ENCODE measurements around the gene ATP13A4. TPM values are rescaled to one million over a fixed set of nuclear protein-coding genes. Genes with fewer than 3 reads are reported as not detected.
A peak's percentile ranks its signal among the peaks of the same experiment; 100 is the strongest.

The ATP13A4 gene
- total RNA-seq, 6 experiments from 2014 or later: 0.06 to 1.3 (median 0.61) TPM

- H3K4me3 ChIP-seq: no peak overlapping the region
- no peak for TF ChIP-seq POLR2A (IDR thresholded peaks at IDR 0.05)
- no peak for TF ChIP-seq CTCF (IDR thresholded peaks at IDR 0.05)
- no peak overlapping the region for H3K27ac ChIP-seq
- ATAC-seq (no peak), DNase-seq (no peak)
- WGBS (ENCODE audit: insufficient coverage, low coverage, low lambda C conversion rate, missing lambda C conversion rate): 67% methylated on average over 4 of the region's 4 CpGs
- H3K9me3 ChIP-seq: no peaks in the 10 kb centered on the region
- H3K27me3 ChIP-seq: peaks cover 0 to 3% of the 10 kb centered on the region in 2 donors
- H3K4me1 ChIP-seq: peaks cover 0 to 4% (median 0%) of the 10 kb centered on the region in 4 donors
- intact Hi-C loops (cut with DNase I): loop anchor here in 1 of 2 donors (5.0 kb wide), 1 partner anchor 110 kb away; no protein-coding TSS in a partner anchor
- H3K36me3 ChIP-seq: no peaks in the 10 kb centered on the region
Measured at GRCh38 chr3:193457526-193457925, 97.2 kb downstream of the ATP13A4 start.

GRCh38 chr3:193452338-193452737, 102.4 kb downstream of the ATP13A4 start:
- no peaks in the 10 kb centered on the region for H3K4me1 ChIP-seq
- intact Hi-C loops (cut with DNase I): no loop called here
- peak in 1 of 4 donors; percentile 13 for TF ChIP-seq CTCF (IDR thresholded peaks at IDR 0.05)
- TF ChIP-seq POLR2A (IDR thresholded peaks at IDR 0.05): no peak
- ATAC-seq (no peak), DNase-seq (no peak)
- H3K27me3 ChIP-seq: no peaks in the 10 kb centered on the region
- H3K27ac ChIP-seq: no peak overlapping the region
- H3K4me3 ChIP-seq: no peak overlapping the region
- H3K9me3 ChIP-seq: no peaks in the 10 kb centered on the region
- H3K36me3 ChIP-seq: no peaks in the 10 kb centered on the region

- TF ChIP-seq CTCF (IDR thresholded peaks at IDR 0.05): no peak
- TF ChIP-seq POLR2A (IDR thresholded peaks at IDR 0.05): no peak
- no peak for ATAC-seq
- Histone ChIP-seq H3K4me1 (no peaks in the 10 kb centered on the region), H3K36me3 (no peaks in the 10 kb centered on the region), H3K4me3 (no peak overlapping the region), H3K27me3 (no peaks in the 10 kb centered on the region), H3K27ac (no peak overlapping the region), H3K9me3 (no peaks in the 10 kb centered on the region)
- DNase-seq: no peak
- intact Hi-C loops (cut with DNase I): no loop called here
- WGBS (ENCODE audit: insufficient coverage, low coverage, low lambda C conversion rate, missing lambda C conversion rate): 76% methylated on average over 2 of the region's 4 CpGs
Measured at GRCh38 chr3:193451902-193452301, 102.8 kb downstream of the ATP13A4 start.

- Histone ChIP-seq H3K27me3 (no peaks in the 10 kb centered on the region), H3K36me3 (no peaks in the 10 kb centered on the region), H3K4me3 (no peak overlapping the region), H3K4me1 (no peaks in the 10 kb centered on the region), H3K9me3 (no peaks in the 10 kb centered on the region), H3K27ac (no peak overlapping the region)
- TF ChIP-seq CTCF (IDR thresholded peaks at IDR 0.05): no peak
- no peak for TF ChIP-seq POLR2A (IDR thresholded peaks at IDR 0.05)
- intact Hi-C loops (cut with DNase I): no loop called here
- no peak for DNase-seq
- WGBS (ENCODE audit: insufficient coverage, low coverage, low lambda C conversion rate, missing lambda C conversion rate): 40% methylated on average over 5 of the region's 5 CpGs
- no peak for ATAC-seq
Measured at GRCh38 chr3:193446965-193447602, 107.6 kb downstream of the ATP13A4 start.

GRCh38 chr3:193439423-193439822, 115.3 kb downstream of the ATP13A4 start:
- Histone ChIP-seq H3K27me3 (no peaks in the 10 kb centered on the region), H3K36me3 (no peaks in the 10 kb centered on the region), H3K27ac (no peak overlapping the region), H3K4me1 (no peaks in the 10 kb centered on the region), H3K4me3 (no peak overlapping the region), H3K9me3 (no peaks in the 10 kb centered on the region)
- intact Hi-C loops (cut with DNase I): no loop called here
- no peak for TF ChIP-seq CTCF (IDR thresholded peaks at IDR 0.05)
- no peak for TF ChIP-seq POLR2A (IDR thresholded peaks at IDR 0.05)
- no peak for ATAC-seq
- 43% methylated on average over 2 of the region's 2 CpGs for WGBS (ENCODE audit: insufficient coverage, low coverage, low lambda C conversion rate, missing lambda C conversion rate)
- no peak for DNase-seq

All from right lobe of liver (tissue), 6 donors.